ENCODE data around the gene PARP1. TPM values are rescaled to one million over a fixed set of nuclear protein-coding genes. Genes with fewer than 3 reads are reported as not detected.
A peak's percentile ranks its signal among the peaks of the same experiment; 100 is the strongest.
"Not testable (repeated sequence)": the region's sequence is repeated elsewhere in the genome, so short reads cannot be mapped to it uniquely, and the experiment has no call there.

Gene PARP1
- total RNA-seq, 1 donor from 2014 or later: 136 TPM

DNA sequence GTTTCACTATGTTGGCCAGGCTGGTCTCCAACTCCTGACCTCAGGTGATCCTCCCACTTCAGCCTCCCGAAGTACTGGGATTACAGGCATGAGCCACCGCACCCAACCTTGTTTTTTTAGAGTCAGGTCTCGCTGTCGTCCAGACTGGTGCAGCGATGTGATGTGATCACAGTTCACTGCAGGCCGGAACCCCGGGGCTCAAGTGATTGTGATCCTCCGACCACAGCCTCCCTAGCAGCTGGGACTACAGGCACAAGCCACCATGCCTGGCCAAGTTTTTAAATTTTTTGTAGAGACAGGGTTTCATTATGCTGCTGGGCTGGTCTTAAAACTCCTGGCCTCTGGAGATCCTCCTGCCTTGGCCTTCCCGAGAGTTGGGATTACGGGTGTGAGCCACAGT lies 52.9 kb downstream of the PARP1 start:
- DNase-seq (ENCODE audit: low read depth in 2 of 2): no peak

GRCh38 chr1:226353698-226354525 lies 54.0 kb downstream of the PARP1 start:
- DNase-seq (ENCODE audit: low read depth in 2 of 2): no peak

GRCh38 chr1:226351709-226352108 lies 56.2 kb downstream of the PARP1 start:
- DNase-seq (ENCODE audit: low read depth in 2 of 2): no peak

GRCh38 chr1:226350519-226350865 lies 57.4 kb downstream of the PARP1 start:
- no peak for DNase-seq (ENCODE audit: low read depth in 2 of 2)

- DNase-seq (ENCODE audit: low read depth in 2 of 2): peak in 1 of 2 donors; percentile 30
Measured at GRCh38 chr1:226349801-226350518, 57.9 kb downstream of the PARP1 start.

DNA sequence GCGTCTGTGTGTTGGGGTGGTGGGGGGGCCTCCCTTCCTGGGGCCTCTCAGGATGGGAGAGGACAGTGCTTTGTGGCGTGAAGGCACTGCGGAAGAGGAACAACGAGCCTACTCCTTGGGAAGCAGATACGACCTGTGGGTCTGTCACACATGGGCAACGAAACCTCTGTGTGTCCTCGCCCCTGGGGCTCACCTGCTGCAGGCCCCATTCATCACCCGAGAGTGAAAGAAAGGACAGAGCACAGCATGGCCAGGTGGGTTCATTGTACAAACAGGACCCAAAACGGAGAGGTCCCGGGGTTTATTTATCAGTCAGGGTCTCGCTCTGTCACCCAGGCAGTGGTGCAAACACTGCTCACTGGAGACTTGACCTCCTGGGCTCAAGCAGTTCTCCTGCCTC lies 58.8 kb downstream of the PARP1 start:
- no peak for DNase-seq (ENCODE audit: low read depth in 2 of 2)

DNA sequence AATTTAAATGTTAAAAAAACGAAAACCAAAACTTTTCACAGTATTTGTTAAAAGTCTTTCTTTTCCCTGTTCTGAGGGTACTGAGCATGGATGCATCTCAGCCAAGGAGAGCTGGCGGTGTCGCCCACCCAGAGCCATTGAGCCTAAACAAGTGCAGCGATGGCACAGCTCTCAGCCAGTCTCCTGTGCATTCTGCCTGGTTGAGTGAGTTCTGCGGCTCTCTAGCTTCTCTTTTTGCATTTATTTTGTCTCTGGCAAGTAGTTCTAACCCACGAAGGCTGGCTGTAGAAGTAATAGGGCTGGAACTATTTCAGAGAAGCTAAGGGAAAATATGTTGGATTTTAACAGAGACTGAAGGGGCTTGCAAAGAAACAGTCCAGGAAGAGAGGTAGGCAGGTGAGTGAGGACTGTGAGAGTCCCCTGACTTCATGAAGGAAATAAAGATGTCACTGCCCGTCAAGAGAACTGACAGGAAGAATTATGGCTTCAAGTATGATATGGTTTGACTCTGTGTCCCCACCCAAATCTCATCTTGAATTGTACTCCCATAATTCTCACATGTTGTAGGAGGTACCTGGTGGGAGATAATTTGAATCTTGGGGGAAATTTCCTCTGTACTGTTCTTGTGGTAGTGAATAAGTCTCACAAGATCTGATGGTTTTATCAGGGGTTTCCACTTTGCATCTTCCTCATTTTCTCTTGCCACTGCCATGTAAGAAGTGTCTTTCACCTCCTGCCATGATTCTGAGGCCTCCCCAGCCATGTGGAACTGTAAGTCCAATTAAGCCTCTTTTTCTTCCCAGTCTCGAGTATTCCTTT lies 63.2 kb downstream of the PARP1 start:
- no peak for DNase-seq (ENCODE audit: low read depth in 2 of 2)

GRCh38 chr1:226342656-226343055 lies 65.2 kb downstream of the PARP1 start:
- DNase-seq (ENCODE audit: low read depth in 2 of 2): no peak

GRCh38 chr1:226340111-226340510 lies 67.8 kb downstream of the PARP1 start:
- not testable (repeated sequence) for DNase-seq (ENCODE audit: low read depth in 2 of 2)

DNA sequence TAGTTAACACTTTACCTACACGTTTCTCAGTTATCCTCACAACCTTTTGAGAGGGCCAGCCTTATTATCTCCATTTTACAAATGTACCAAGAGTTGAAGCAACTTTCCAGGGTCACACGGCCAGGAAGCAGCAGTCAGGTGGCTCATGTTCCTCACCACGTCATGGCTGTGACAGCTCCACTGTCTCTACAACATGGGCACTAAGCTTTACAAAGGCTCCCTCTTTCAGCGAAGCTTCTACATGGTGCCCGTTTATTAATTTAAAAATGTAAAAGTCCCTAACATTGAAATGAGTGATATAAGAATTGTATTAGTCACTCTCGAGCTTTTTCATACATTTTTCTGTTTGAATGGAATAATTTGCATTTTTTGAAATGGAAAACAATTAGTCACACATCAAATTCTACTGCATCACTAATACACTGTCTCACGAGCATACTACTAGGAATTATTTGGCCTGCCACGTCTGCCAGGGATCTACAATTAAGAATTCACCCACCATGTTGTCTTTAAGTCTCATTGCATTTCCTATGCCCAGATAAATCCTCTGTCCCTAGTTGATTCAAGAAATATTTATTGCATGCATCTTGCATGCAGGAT lies 70.5 kb downstream of the PARP1 start:
- no peak for DNase-seq (ENCODE audit: low read depth in 2 of 2)

DNA sequence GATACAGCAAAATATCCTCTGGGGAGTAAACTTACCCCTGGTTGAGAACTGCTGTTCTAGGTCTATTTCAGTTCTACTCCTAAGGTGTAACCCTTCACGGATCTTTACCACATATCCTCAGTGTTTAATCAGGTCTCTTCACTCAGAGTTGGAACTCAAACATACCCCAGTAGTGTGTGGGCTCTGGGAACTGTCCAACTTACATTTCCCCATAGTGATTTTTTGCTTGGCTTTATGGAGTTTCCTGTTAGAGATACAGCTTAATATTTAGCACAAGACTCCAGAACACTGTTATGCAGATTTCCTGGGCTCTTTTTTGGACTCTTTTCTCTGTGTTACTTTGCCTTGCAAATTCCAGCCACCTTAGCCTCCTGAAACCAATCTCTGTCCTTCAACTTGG lies 72.2 kb downstream of the PARP1 start:
- DNase-seq (ENCODE audit: low read depth in 2 of 2): no peak

- no peak for DNase-seq (ENCODE audit: low read depth in 2 of 2)
Measured at GRCh38 chr1:226332947-226333346, 74.9 kb downstream of the PARP1 start.

DNA sequence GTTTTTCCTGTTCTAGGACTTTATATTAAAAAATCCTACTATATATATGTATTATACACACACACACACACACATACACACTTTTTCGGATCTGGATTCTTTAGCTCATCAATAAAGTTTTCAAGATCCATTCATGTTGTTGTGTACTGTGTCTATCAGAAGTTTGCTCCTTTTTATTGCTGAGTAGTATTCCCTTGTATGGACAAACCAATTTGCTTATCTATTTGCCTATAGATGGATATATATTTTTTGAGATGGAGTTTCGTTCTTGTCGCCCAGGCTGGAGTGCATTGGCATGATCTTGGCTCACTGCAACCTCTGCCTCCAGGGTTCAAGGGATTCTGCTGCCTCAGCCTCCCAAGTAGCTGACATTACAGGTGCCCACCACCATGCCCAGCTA lies 78.7 kb downstream of the PARP1 start:
- no peak for DNase-seq (ENCODE audit: low read depth in 2 of 2)

GRCh38 chr1:226327761-226328162 lies 80.1 kb downstream of the PARP1 start:
- DNase-seq (ENCODE audit: low read depth in 2 of 2): no peak

- peak in 1 of 2 donors; percentile 5 for DNase-seq (ENCODE audit: low read depth in 2 of 2)
Measured at GRCh38 chr1:226325178-226325577, 82.7 kb downstream of the PARP1 start.

DNA sequence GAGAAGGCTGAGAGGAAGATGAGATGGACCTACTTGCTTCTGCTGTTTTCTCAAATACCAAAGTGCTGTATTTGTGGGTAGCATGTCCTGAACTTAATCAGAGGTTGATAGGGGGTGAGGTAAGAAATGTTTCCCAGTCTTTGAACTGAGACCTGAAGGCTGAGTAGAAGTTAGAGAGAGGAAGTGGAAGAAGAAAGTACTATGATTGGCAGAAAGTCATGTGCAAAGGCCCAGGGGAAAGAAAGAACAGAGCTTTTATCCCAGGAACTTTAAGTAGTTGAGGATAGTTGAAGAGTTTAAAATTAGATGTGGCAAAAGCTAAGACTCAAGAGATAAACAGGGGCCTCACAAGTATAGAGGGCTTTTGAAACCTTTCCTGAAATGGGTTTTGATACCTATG lies 83.4 kb downstream of the PARP1 start:
- no peak for DNase-seq (ENCODE audit: low read depth in 2 of 2)

DNA sequence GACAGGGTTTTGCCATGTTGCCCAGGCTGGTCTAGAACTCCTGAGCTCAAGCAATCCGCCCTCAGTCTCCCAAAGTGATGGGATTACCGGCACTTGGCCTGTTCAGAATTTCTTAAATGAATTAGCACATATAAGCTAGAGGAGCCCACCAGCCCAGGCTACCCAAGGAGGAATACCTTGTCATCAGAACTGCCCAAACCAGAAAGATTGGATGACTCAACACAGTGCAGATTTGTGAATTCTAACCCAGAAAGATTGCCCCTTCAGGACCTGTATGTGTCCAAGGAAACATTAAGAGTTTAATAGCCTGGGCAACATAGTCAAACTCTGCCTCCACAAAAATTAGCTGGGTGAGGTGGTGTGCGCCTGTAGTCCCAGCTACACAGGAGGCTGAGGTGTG lies 84.9 kb downstream of the PARP1 start:
- DNase-seq (ENCODE audit: low read depth in 2 of 2): no peak

DNA sequence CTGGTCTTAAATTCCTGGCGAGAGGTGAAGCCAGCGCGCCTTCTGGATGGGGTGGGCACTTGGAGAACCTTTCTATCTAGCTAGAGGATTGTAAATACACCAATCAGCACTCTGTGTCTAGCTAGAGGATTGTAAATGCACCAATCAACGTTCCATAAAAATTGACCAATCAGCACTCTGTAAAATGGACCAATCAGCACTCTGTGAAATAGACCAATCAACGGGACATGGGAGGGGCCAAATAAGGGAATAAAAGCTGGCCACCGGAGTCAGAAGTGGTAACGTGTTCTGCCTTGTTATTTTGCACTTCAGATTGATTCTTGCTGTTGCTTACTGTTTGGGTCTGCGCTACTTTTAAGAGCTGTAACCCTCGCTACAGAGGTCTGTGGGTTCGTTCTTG lies 87.0 kb downstream of the PARP1 start:
- DNase-seq (ENCODE audit: low read depth in 2 of 2): no peak

- DNase-seq (ENCODE audit: low read depth in 2 of 2): no peak
Measured at GRCh38 chr1:226318471-226318870, 89.4 kb downstream of the PARP1 start.

DNA sequence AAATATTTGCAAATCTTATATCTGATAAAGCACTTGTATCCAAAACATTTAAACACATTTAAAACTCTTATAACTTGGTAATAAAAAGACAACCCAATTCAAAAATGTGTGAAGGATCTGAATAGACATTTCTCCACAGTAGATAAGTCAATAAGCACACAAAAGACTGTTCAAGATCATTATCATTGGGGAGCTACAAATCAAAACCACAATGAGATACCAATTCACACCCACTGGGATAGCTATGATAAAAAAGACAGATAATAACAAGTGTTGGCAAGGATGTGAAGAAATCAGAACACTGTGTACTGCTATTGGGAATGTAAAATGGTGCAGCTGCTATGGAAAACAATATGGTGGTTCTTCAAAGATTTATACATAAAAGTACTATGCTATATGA lies 93.8 kb downstream of the PARP1 start:
- no peak for DNase-seq (ENCODE audit: low read depth in 2 of 2)

DNA sequence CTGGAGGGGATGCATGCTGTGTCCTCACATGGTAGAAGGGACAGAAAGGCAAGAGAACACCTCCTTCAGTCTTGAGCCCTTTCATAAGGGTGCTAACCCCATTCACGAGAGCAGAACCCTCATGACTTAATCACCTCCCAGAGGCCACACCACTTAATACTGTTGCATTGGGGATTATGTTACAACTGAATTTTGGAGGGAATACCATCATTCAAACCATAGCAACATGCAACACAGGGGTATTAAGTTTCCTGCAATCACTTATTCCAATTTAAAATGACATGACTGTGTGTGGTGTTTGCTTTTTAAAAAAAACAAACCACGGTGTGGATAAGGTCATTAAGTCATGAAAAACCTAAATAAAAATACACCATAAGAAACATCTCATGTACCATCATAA lies 95.8 kb downstream of the PARP1 start:
- DNase-seq (ENCODE audit: low read depth in 2 of 2): no peak

DNA sequence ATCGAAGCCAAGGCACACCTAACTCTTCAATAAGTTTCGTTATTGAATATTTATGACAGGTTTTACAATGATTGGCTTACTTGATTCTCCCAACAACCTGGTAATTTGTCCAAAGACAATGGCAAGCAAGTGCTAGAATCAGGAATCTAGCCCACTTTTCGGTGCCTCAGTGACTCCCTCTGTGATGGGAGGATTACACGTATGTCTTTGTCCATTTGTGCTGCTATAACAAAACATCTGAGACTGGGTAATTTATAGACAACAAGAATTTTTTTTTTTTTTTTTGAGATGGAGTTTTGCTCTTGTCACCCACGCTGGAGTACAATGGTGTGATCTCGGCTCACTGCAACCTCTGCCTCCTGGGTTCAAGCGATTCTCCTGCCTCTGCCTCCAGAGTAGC lies 96.5 kb downstream of the PARP1 start:
- no peak for DNase-seq (ENCODE audit: low read depth in 2 of 2)

All from dermis microvascular lymphatic vessel endothelial cell (primary cell).